GM12865 (cell line): ENCODE results near the gene TMEM198.

Experiments
- DNase-seq: peaks from one replicate; pipeline ENCODE4 v3.0.0; 2010; ENCODE audit warnings: low read depth
- H3K4me3 ChIP-seq: 2 replicates; pipeline ENCODE4 v1.5.1; 2011; ENCODE audit warnings: mild to moderate bottlenecking, low read depth, low read length, control low read depth
- TF ChIP-seq, protein P1 (sequence below): IDR thresholded peaks from 2 replicates; pipeline ENCODE4 v1.5.1; 2011; ENCODE audit warnings: low read length, control low read depth, low read depth, inconsistent platforms; ENCODE audit not compliant: insufficient read depth; ENCODE audit errors: missing control alignments

Gene TMEM198

DNA sequence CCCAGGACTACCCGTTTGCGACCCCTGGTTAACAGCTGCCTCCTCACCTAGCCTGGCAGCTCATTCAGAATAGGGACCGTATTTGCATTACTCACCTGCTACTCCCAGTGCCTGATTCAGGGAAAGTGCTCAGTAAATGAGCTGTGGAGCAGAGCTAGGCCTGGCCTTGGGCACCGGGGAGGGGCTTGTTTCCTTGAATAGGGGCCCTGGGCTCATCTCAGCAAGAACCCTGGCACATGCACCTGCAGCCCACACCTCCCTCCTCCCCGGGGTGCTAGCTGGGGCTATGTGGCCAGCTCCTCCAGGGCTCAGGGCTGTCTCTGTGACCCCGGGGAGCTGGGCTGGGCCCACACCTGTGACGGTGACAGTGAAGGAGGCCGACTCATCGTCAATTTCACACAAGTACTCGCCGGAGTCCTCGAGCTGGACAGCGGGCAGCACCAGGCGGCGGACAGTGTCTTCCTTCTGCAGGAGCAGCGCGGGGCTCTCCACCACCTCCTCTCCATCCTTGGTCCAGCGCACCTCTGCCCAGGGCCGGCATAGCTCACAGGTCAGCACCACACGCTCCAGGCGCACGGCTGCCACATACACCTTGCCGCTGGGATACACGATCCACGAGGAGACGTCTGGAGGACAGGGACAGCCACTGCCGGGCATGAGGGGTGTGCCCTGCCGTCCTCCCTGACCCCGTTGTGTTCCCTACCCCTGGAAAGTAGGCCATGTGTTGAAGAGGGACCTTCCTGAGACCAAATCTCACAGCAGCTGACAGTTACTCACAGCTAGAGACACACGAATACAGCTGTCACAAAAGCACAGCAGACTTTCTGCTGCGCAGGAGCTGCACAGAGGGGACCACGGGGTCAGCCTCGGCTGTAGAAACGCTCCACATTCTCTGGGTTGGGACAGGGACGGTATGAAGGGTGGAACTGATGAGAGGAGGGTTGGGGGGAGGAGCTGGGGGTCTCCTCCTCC lies 18.5 kb downstream of the TMEM198 start:
- H3K4me3 ChIP-seq: no peak overlapping the region
- no peak for DNase-seq
- TF ChIP-seq, protein P1, sequence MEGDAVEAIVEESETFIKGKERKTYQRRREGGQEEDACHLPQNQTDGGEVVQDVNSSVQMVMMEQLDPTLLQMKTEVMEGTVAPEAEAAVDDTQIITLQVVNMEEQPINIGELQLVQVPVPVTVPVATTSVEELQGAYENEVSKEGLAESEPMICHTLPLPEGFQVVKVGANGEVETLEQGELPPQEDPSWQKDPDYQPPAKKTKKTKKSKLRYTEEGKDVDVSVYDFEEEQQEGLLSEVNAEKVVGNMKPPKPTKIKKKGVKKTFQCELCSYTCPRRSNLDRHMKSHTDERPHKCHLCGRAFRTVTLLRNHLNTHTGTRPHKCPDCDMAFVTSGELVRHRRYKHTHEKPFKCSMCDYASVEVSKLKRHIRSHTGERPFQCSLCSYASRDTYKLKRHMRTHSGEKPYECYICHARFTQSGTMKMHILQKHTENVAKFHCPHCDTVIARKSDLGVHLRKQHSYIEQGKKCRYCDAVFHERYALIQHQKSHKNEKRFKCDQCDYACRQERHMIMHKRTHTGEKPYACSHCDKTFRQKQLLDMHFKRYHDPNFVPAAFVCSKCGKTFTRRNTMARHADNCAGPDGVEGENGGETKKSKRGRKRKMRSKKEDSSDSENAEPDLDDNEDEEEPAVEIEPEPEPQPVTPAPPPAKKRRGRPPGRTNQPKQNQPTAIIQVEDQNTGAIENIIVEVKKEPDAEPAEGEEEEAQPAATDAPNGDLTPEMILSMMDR: no peak

DNA sequence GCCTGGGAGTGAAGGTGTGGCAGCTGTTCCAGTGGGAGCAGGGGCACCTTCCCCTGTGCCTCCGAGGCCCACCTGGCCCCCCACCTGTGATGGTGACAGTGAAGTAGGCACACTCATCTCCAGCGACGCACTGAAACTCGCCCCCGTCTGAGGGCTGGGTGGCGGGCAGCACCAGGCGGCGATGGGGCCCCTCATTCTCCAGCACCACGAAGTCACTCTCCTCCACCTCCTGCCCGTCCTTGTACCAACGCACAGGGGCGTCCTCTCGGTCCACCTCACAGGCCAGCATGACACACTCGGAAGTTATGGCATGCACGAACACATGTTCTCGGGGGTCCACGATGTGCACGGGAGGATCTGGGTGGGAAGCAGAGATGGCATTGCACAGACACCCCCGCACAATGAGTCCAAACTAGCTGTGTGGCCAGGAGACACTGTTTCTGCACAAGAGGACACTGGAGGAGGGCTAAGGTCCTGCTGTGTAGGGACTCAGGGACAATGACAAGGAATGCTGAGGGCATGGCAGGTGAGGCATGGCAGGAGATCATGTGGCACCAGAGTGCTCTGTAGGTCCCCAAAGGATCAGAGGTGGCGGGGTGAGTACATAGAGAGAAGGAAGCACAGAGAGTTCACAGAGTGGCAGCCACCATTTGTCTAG lies 19.6 kb downstream of the TMEM198 start:
- no peak overlapping the region for H3K4me3 ChIP-seq
- TF ChIP-seq, protein P1: no peak
- DNase-seq: no peak

DNA sequence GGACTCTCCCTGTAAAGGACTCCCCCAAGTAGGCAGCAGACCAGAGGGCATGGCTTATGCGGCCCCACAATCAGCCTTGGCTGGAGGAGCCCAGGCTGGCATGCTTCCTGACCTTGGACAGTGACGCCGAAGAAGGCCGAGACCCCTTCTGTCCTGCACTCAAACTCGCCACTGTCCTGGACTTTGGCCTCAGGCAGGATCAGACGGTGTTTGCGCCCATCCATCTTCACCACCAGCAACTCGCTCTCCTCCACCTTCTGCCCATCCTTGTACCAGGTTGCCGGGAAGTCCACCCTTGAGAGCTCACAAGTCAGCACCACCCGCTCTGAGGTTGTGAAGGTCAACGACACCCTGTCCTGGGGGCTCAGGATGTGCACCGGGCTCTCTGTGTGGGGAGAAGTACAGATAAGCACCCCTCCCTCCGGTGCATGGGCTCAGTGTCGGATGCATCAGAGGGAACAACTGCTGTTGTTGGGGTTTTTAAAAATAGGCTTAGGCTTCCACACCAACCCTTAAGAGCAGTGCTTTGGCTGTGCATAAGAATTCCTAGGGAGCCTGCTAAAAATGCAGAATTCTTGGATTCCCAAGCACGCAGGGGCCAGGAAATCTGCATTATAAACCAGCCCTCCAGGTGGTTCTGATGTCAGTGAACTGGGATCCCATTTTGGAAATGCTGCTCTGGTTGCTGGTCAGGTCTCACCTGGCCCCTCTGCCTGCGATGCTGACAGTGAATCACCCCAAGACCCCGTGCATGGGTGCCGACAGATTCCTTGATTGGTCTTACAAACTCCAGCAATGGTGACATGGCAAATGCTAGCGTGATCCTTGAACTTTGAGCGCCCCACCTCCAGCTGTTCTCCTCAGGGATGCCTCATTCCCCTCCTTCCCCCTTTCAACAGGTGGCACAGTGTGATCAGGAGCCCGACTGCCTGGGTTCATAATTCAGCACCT lies 21.6 kb downstream of the TMEM198 start:
- no peak overlapping the region for H3K4me3 ChIP-seq
- TF ChIP-seq, protein P1: no peak
- no peak for DNase-seq

DNA sequence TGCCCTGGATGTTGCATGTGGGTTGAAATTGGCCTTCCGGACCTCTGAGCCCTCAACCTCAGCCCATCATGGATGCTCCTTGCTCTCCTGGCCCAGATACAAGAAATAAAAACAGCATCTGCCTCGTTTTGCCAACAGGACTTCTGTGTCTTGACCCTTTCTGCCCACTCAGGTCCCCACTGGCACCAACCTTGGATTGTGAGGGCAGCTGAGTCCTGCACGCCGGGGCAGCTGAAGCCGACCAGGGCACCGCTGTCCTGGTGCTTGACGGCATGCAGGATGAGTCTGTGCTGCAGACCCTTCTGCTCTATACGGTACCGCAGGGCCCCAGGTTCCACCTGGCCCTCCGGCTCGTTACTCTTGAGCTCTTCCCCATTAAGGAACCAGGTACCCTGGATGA lies 22.8 kb downstream of the TMEM198 start:
- TF ChIP-seq, protein P1: no peak
- DNase-seq: no peak
- no peak overlapping the region for H3K4me3 ChIP-seq

DNA sequence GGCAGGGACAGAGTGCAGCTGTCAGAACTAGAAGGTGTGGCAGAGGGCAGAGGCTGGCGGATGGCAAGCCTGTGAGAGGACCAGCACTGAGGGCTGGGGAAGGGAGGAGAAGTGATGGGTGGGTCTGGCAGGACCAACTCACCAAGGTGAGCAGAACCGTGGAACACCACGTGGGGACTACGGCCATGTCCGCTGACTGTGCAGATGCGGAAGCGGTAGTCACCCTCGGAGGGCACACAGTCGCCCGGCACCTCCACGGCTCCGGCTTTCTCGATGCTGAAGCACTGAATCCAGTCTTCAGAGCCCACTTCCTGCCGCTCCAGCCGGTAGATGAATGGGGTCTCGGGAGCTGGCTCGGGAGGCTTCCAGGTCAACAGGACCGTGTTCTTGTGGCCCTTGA lies 23.3 kb downstream of the TMEM198 start:
- TF ChIP-seq, protein P1: no peak
- H3K4me3 ChIP-seq: no peak overlapping the region
- no peak for DNase-seq

DNA sequence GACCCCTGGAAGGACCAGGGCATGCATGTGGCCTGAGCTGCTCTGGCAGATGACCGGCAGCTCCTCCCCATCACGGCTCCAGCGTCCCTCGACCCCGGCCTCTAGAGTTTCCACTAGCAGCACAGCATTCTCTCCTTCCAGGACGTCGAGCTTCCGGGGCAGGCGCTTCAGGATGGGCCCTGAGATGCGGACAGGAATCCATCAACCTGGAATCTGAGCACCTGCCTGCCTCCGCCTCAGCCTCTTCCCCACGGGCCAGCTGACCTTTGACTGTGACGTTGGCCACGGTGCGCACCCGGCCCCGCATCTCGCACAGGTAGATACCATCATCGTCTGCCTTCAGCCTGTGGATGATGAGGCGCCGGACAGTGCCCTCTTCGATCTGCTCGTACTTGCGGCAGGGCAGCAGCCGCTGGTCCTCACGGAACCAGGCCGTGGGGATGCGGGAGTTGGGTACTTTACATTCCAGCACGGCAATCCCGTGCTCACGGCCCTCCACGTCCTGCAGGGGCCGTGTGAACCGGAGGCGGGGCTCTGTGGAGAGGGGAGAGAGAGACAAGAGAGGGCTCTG lies 24.0 kb downstream of the TMEM198 start:
- TF ChIP-seq, protein P1: no peak
- no peak overlapping the region for H3K4me3 ChIP-seq
- DNase-seq: no peak
